GM23248 (cell line): Measurements from ENCODE around the gene COL23A1. TPM values are rescaled to one million over a fixed set of nuclear protein-coding genes. Genes with fewer than 3 reads are reported as not detected.
"Not testable (repeated sequence)": the region's sequence is repeated elsewhere in the genome, so short reads cannot be mapped to it uniquely, and the experiment has no call there.

ENCODE experiments used
- DNase-seq: peaks from one replicate; pipeline ENCODE4 v3.0.0-alpha.2; 2015
- H2AFZ ChIP-seq: fragments of 200-600 bp; sonication (generic); 2 replicates; pipeline ENCODE4 v1.6.1; 2016; ENCODE audit warnings: antibody characterized with exemption
- H3F3A ChIP-seq: fragments of 200-600 bp; sonication (generic); 2 replicates; pipeline ENCODE4 v1.6.1; 2016; ENCODE audit warnings: mild to moderate bottlenecking, antibody characterized with exemption, mixed run types; ENCODE audit not compliant: insufficient read depth
- H3K27ac ChIP-seq: fragments of 200-600 bp; sonication (generic); 2 replicates; pipeline ENCODE4 v1.5.1; 2016; ENCODE audit warnings: mild to moderate bottlenecking
- H3K27me3 ChIP-seq: fragments of 200-600 bp; sonication (generic); replicated peaks from 2 replicates; pipeline ENCODE4 v1.6.1; 2016; ENCODE audit warnings: mild to moderate bottlenecking; ENCODE audit not compliant: insufficient read depth
- H3K36me3 ChIP-seq: fragments of 200-600 bp; sonication (generic); 2 replicates; pipeline ENCODE4 v1.6.1; 2016; ENCODE audit warnings: low read depth, mild to moderate bottlenecking
- H3K4me1 ChIP-seq: fragments of 200-600 bp; sonication (generic); 2 replicates; pipeline ENCODE4 v1.6.1; 2016; ENCODE audit warnings: mild to moderate bottlenecking; ENCODE audit not compliant: insufficient read depth
- H3K4me2 ChIP-seq: fragments of 200-600 bp; sonication (generic); one replicate; pipeline ENCODE4 v1.6.1; 2016; ENCODE audit warnings: mild to moderate bottlenecking; ENCODE audit not compliant: unreplicated experiment
- H3K4me3 ChIP-seq: fragments of 200-600 bp; sonication (generic); 2 replicates; pipeline ENCODE4 v1.5.1; 2016; ENCODE audit warnings: mild to moderate bottlenecking
- H3K79me2 ChIP-seq: fragments of 200-600 bp; sonication (generic); 2 replicates; pipeline ENCODE4 v1.6.1; 2016; ENCODE audit warnings: mild to moderate bottlenecking; ENCODE audit not compliant: insufficient read depth
- H3K9ac ChIP-seq: fragments of 200-600 bp; sonication (generic); 2 replicates; pipeline ENCODE4 v1.6.1; 2016; ENCODE audit warnings: mild to moderate bottlenecking
- H3K9me2 ChIP-seq: fragments of 200-600 bp; sonication (generic); 2 replicates; pipeline ENCODE4 v1.6.1; 2016; ENCODE audit warnings: mixed run types, mild to moderate bottlenecking, moderate library complexity; ENCODE audit not compliant: insufficient read depth
- H3K9me3 ChIP-seq: fragments of 200-600 bp; sonication (generic); one replicate; pipeline ENCODE4 v1.6.1; 2017; ENCODE audit warnings: low read depth
- H4K20me1 ChIP-seq: fragments of 200-600 bp; sonication (generic); 2 replicates; pipeline ENCODE4 v1.6.0; 2016; ENCODE audit not compliant: insufficient read depth
- EZH2 ChIP-seq: fragments of 200-600 bp; sonication (generic); IDR thresholded peaks from 2 replicates; pipeline ENCODE4 v1.6.1; 2018; ENCODE audit warnings: antibody characterized with exemption, mild to moderate bottlenecking; ENCODE audit not compliant: insufficient read depth, poor library complexity, severe bottlenecking
- EZH2phosphoT487 ChIP-seq: fragments of 200-600 bp; sonication (generic); IDR thresholded peaks from 2 replicates; pipeline ENCODE4 v1.6.1; 2018; ENCODE audit warnings: antibody characterized with exemption, moderate library complexity, mild to moderate bottlenecking, low read depth; ENCODE audit not compliant: insufficient read depth
- WGBS, 2 experiments: methylation state at CpG; one replicate each; pipeline ENCODE4 v1.1.6; 2015 to 2017; ENCODE audit warnings: low lambda C conversion rate in 2 of 2, low coverage in 1 of 2; ENCODE audit errors: missing lambda C conversion rate in 2 of 2; 5-methylcytosine and 5-hydroxymethylcytosine counted together
- in situ Hi-C: fragments of 300-500 bp; cut with MboI; formaldehyde crosslinking; loops from 2 replicates; pipeline ENCODE4 v1.15.0; 2020
- polyA plus RNA-seq: library from polyadenylated mRNA; unstranded; fragments of >200 nt; fragmentation: Nextera tagmentation; extraction: Ambion mirVana; gene quantifications from 2 replicates; pipeline ENCODE4 v1.2.1, GENCODE V29; 2016
- total RNA-seq: library from RNA; depleted of rRNA; stranded (reverse); fragments of >200 nt; shearing (Covaris generic); gene quantifications from 2 replicates; pipeline ENCODE4 v1.2.3, GENCODE V29; 2014

Gene COL23A1
- total and polyA plus RNA-seq, 2 experiments from 2014 or later: not detected

DNA sequence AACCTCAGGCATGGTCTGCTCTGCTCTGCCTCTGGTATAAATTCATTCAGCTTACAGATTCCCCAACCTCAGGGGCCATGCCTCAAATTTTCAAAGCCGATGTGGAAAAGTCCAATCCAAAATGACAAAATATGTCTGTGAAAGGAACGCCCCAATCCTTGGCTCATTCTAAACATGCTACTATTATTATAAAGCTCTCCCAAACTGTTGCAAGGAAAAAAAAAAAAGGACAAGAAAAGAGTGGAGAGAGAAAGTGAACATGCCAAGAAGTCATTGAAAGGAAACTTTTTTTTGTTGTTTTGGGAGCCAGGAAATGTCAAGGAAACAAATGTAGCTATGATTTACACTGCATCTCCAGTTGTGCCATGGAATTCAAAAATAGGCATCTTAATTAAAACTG lies 3.8 kb downstream of the COL23A1 start:
- TF ChIP-seq EZH2 (no peak), EZH2phosphoT487 (no peak)
- in situ Hi-C loops: no loop called here
- WGBS, 2 experiments: 3% methylated on average over 2 of the region's 2 CpGs
- peaks cover 9% of the 10 kb centered on the region for H3F3A ChIP-seq
- no peaks in the 10 kb centered on the region for H4K20me1 ChIP-seq
- no peak overlapping the region for H3K9ac ChIP-seq
- H3K9me3 ChIP-seq: no peaks in the 10 kb centered on the region
- H3K4me2 ChIP-seq: no peak overlapping the region
- no peak overlapping the region for H2AFZ ChIP-seq
- H3K36me3 ChIP-seq: no peaks in the 10 kb centered on the region
- peaks cover 20% of the 10 kb centered on the region for H3K27me3 ChIP-seq
- H3K27ac ChIP-seq: no peak overlapping the region
- no peaks in the 10 kb centered on the region for H3K9me2 ChIP-seq
- H3K79me2 ChIP-seq: no peaks in the 10 kb centered on the region
- no peak overlapping the region for H3K4me3 ChIP-seq
- H3K4me1 ChIP-seq: peaks cover 9% of the 10 kb centered on the region; the same call in 1 of the 2 replicates
- DNase-seq: no peak

DNA sequence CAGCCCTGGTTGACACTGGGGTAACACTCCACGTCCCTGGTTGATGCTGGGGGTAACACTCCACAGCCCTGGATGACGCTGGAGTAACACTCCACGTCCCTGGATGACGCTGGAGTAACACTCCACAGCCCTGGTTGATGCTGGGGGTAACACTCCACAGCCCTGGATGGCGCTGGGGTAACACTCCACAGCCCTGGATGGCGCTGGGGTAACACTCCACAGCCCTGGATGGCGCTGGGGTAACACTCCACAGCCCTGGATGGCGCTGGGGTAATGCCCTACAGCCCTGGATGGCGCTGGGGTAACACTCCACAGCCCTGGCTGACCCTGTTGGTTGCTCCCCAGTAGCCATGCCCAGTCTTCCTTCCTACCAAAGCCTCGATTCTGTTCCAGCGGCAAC lies 4.8 kb downstream of the COL23A1 start:
- H3K27ac ChIP-seq, H3K4me3 ChIP-seq, H3F3A ChIP-seq, H3K79me2 ChIP-seq, DNase-seq, H3K9me2 ChIP-seq, H3K9me3 ChIP-seq, H2AFZ ChIP-seq, H3K9ac ChIP-seq, H3K4me1 ChIP-seq, H3K36me3 ChIP-seq, H4K20me1 ChIP-seq, in situ Hi-C loops, H3K4me2 ChIP-seq: not testable (repeated sequence)
- peaks cover 20% of the 10 kb centered on the region for H3K27me3 ChIP-seq
- WGBS, 2 experiments: 79 to 80% methylated on average over 10 to 11 of the region's 11 CpGs

DNA sequence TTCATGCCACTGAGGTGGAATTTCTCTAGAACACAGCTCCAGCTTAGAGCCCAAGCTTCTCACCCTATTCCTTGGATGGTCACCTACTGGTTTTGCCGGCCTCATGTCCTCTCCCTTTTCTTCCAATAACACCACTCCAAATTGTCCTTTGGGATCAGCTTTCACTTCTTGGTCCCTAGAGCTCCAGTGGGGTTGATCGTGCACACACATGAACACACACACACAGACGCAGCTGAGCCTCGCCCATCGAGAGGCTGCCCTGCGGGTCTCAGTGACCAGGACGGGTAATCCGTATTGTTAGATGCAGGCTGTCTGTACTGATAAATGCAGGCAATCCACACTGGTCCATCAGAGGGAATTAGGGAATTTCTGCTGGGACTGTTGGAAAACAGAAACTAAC lies 6.9 kb downstream of the COL23A1 start:
- in situ Hi-C loops: no loop called here

DNA sequence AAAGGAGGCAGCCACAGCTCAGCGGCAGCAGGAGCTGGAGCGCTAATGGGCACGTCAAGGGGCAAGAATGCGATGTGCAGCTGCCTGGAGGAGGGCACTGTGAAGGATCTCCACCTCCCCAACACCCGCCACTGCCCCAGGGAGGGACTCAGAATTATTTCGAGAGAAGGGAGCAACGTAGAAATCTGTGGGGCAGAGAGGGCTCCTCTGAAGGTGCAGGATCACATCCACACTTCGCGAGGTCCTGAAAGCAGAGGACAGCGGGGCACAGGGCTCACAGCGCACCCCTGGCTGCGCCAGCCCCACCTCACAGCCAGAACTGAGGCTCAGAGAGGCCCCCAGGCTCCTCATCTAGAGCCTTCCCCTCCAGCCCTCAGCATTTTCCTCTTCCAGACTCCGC lies 7.9 kb downstream of the COL23A1 start:
- no peaks in the 10 kb centered on the region for H3K36me3 ChIP-seq
- no peaks in the 10 kb centered on the region for H4K20me1 ChIP-seq
- no peaks in the 10 kb centered on the region for H3K79me2 ChIP-seq
- 65 to 78% methylated on average over 9 to 13 of the region's 13 CpGs for WGBS, 2 experiments
- in situ Hi-C loops: no loop called here
- no peak overlapping the region for H3K4me2 ChIP-seq
- peaks cover 2% of the 10 kb centered on the region; the same call in 1 of the 2 replicates for H3K27me3 ChIP-seq
- H3K9me3 ChIP-seq: no peaks in the 10 kb centered on the region
- TF ChIP-seq EZH2 (no peak), EZH2phosphoT487 (no peak)
- H3K4me1 ChIP-seq: no peaks in the 10 kb centered on the region
- H3K4me3 ChIP-seq: no peak overlapping the region
- H3K9ac ChIP-seq: no peak overlapping the region
- no peak for DNase-seq
- no peak overlapping the region for H2AFZ ChIP-seq
- no peak overlapping the region for H3K27ac ChIP-seq
- H3F3A ChIP-seq: no peaks in the 10 kb centered on the region
- no peaks in the 10 kb centered on the region for H3K9me2 ChIP-seq

More for the DNA sequence above, 6.9 kb downstream of the COL23A1 start:
- Histone ChIP-seq H3K9me2 (no peaks in the 10 kb centered on the region), H3K9ac (no peak overlapping the region), H3K9me3 (no peaks in the 10 kb centered on the region), H3K27ac (no peak overlapping the region), H4K20me1 (no peaks in the 10 kb centered on the region), H3F3A (no peaks in the 10 kb centered on the region), H3K4me2 (no peak overlapping the region), H3K4me3 (no peak overlapping the region), H3K79me2 (no peaks in the 10 kb centered on the region), H3K27me3 (peaks cover 12% of the 10 kb centered on the region), H3K4me1 (no peaks in the 10 kb centered on the region), H3K36me3 (no peaks in the 10 kb centered on the region), H2AFZ (no peak overlapping the region)
- TF ChIP-seq EZH2phosphoT487 (no peak), EZH2 (no peak)
- 66 to 71% methylated on average over 8 of the region's 8 CpGs for WGBS, 2 experiments
- DNase-seq: no peak

DNA sequence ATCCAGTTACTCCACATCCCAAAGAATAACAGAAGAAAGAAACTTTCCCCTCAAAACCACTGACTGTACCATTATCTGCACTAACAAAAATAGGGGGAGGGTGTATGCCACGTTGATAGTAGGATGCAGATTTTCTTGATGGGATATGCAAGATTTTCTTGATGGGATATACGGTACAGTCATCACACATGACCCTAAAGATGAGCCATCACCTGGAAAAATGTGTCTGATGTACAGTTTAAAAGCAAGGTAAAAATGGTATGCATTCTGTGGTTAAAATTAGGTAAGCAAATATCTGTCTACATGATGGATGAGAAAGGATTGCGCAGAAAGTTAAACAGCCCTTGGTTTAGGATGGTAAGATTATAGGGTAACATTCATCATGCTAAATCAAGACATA lies 8.6 kb downstream of the COL23A1 start:
- Histone ChIP-seq H3F3A (no peaks in the 10 kb centered on the region), H3K9me2 (no peaks in the 10 kb centered on the region), H3K4me3 (no peak overlapping the region), H3K27me3 (no peaks in the 10 kb centered on the region), H3K79me2 (no peaks in the 10 kb centered on the region), H3K36me3 (no peaks in the 10 kb centered on the region), H3K27ac (no peak overlapping the region), H3K9ac (no peak overlapping the region), H4K20me1 (no peaks in the 10 kb centered on the region), H3K4me1 (no peaks in the 10 kb centered on the region), H3K4me2 (no peak overlapping the region), H3K9me3 (no peaks in the 10 kb centered on the region), H2AFZ (no peak overlapping the region)
- 55 to 56% methylated on average over 3 of the region's 3 CpGs for WGBS, 2 experiments
- no peak for DNase-seq
- in situ Hi-C loops: no loop called here
- no peak for TF ChIP-seq EZH2
- no peak for TF ChIP-seq EZH2phosphoT487
